Neural cell (in vitro differentiated cells): ENCODE measurements around the gene SLC35B2. TPM values are rescaled to one million over a fixed set of nuclear protein-coding genes. Genes with fewer than 3 reads are reported as not detected.

ENCODE experiments used
- H2AFZ ChIP-seq: fragments of 200-600, 300-800 bp; sonication (generic), shearing (Covaris generic); 2 replicates; pipeline ENCODE4 v1.6.0; 2014; ENCODE audit warnings: low read depth, mild to moderate bottlenecking, antibody characterized with exemption, low read length, moderate library complexity
- H3F3A ChIP-seq: fragments of 200-600 bp; shearing (Covaris generic); 2 replicates; pipeline ENCODE4 v1.6.1; 2016; ENCODE audit warnings: mild to moderate bottlenecking, moderate library complexity, mixed read lengths, antibody characterized with exemption, low read length; ENCODE audit not compliant: insufficient read depth, poor library complexity, severe bottlenecking
- H3K27ac ChIP-seq: fragments of 200-600, 300-800 bp; sonication (generic), shearing (Covaris generic); 2 replicates; pipeline ENCODE4 v1.5.1; 2014; ENCODE audit warnings: mild to moderate bottlenecking, low read length, moderate library complexity
- H3K27me3 ChIP-seq: fragments of 300-800, 200-600 bp; sonication (generic), shearing (Covaris generic); 2 replicates; pipeline ENCODE4 v1.6.0; 2014; ENCODE audit warnings: mild to moderate bottlenecking, low read depth, low read length, moderate library complexity; ENCODE audit not compliant: insufficient read depth
- H3K36me3 ChIP-seq: fragments of 300-800, 200-600 bp; sonication (generic), shearing (Covaris generic); 2 replicates; pipeline ENCODE4 v1.5.1; 2014; ENCODE audit warnings: mild to moderate bottlenecking, antibody characterized with exemption, low read length, moderate library complexity; ENCODE audit not compliant: insufficient read depth
- H3K4me2 ChIP-seq: fragments of 300-800, 200-600 bp; sonication (generic), shearing (Covaris generic); 2 replicates; pipeline ENCODE4 v1.6.0; 2014; ENCODE audit warnings: mild to moderate bottlenecking, low read length
- H3K4me3 ChIP-seq: fragments of 300-800, 200-600 bp; sonication (generic), shearing (Covaris generic); 2 replicates; pipeline ENCODE4 v1.5.1; 2014; ENCODE audit warnings: mild to moderate bottlenecking, low read length, moderate library complexity
- H3K79me2 ChIP-seq: fragments of 200-600 bp; shearing (Covaris generic); replicated peaks from 2 replicates; pipeline ENCODE4 v1.6.0; 2014; ENCODE audit warnings: mild to moderate bottlenecking, low read length, moderate library complexity; ENCODE audit not compliant: insufficient read depth
- H3K9ac ChIP-seq: fragments of 300-800, 200-600 bp; sonication (generic), shearing (Covaris generic); 2 replicates; pipeline ENCODE4 v1.6.1; 2016; ENCODE audit warnings: mild to moderate bottlenecking, low read length, mixed read lengths
- H3K9me2 ChIP-seq: fragments of 200-600 bp; shearing (Covaris generic); 2 replicates; pipeline ENCODE4 v1.6.1; 2016; ENCODE audit warnings: mild to moderate bottlenecking, low read length, mixed read lengths; ENCODE audit not compliant: insufficient read depth
- H3K9me3 ChIP-seq: fragments of 200-600, 300-800 bp; sonication (generic), shearing (Covaris generic); 2 replicates; pipeline ENCODE4 v1.6.1; 2016; ENCODE audit warnings: mild to moderate bottlenecking, mixed run types, low read length, moderate library complexity, mixed read lengths
- H4K20me1 ChIP-seq: fragments of 200-600 bp; shearing (Covaris generic); 2 replicates; pipeline ENCODE4 v1.6.1; 2016; ENCODE audit warnings: mild to moderate bottlenecking, mixed run types; ENCODE audit not compliant: insufficient read depth
- EP300 ChIP-seq: fragments of 450-650 bp; conservative IDR thresholded peaks from 2 replicates; pipeline ENCODE4 v1.6.1; 2014; ENCODE audit warnings: antibody characterized with exemption, mild to moderate bottlenecking, moderate library complexity; ENCODE audit not compliant: poor library complexity, severe bottlenecking
- EZH2 ChIP-seq: fragments of 200-600, 300-800 bp; shearing (Covaris generic), sonication (generic); IDR thresholded peaks from 2 replicates; pipeline ENCODE4 v1.6.1; 2014; ENCODE audit warnings: antibody characterized with exemption, low read length, borderline replicate concordance, mild to moderate bottlenecking; ENCODE audit not compliant: insufficient read depth, poor library complexity, severe bottlenecking
- MXI1 ChIP-seq: fragments of 450-650 bp; conservative IDR thresholded peaks from 2 replicates; pipeline ENCODE4 v1.6.1; 2014; ENCODE audit warnings: antibody characterized with exemption, mild to moderate bottlenecking; ENCODE audit not compliant: poor library complexity, severe bottlenecking
- POLR2AphosphoS5 ChIP-seq: IDR thresholded peaks from 2 replicates; pipeline ENCODE4 v1.6.1; 2012
- RAD21 ChIP-seq: fragments of 450-650 bp; conservative IDR thresholded peaks from 2 replicates; pipeline ENCODE4 v1.6.1; 2014; ENCODE audit warnings: antibody characterized with exemption, mild to moderate bottlenecking, moderate library complexity
- REST ChIP-seq: IDR thresholded peaks from 2 replicates; pipeline ENCODE4 v1.6.1; 2012; ENCODE audit warnings: borderline replicate concordance
- SMC3 ChIP-seq: fragments of 450-650 bp; conservative IDR thresholded peaks from 2 replicates; pipeline ENCODE4 v1.6.1; 2014; ENCODE audit warnings: antibody characterized with exemption, mild to moderate bottlenecking, moderate library complexity; ENCODE audit not compliant: poor library complexity
- TAF1 ChIP-seq: IDR thresholded peaks from 2 replicates; pipeline ENCODE4 v1.6.1; 2012; ENCODE audit warnings: low read depth
- polyA plus RNA-seq: library from polyadenylated mRNA; depleted of rRNA; stranded (reverse); fragments of >200 nt; gene quantifications from 2 replicates; pipeline ENCODE4 v1.2.3, GENCODE V29; 2014
- TF ChIP-seq, protein P1 (sequence below): fragments of 450-650 bp; IDR thresholded peaks from 2 replicates; pipeline ENCODE4 v1.5.1; 2014; ENCODE audit warnings: antibody characterized with exemption, mild to moderate bottlenecking, moderate library complexity; ENCODE audit not compliant: poor library complexity, severe bottlenecking

SLC35B2 gene
- polyA plus RNA-seq, 1 donor from 2014 or later: 44.5 TPM

GRCh38 chr6:44219053-44219814 lies 38.1 kb downstream of the SLC35B2 start:
- TF ChIP-seq EZH2: no peak
- H3F3A ChIP-seq: no peaks in the 10 kb centered on the region
- no peaks in the 10 kb centered on the region for H3K9me2 ChIP-seq
- H4K20me1 ChIP-seq: no peaks in the 10 kb centered on the region
- peaks cover 4% of the 10 kb centered on the region for H3K27me3 ChIP-seq
- no peak overlapping the region for H3K4me2 ChIP-seq
- peak overlapping the region; percentile 49 for H3K4me3 ChIP-seq
- H3K36me3 ChIP-seq: no peaks in the 10 kb centered on the region
- H3K9ac ChIP-seq: no peak overlapping the region
- no peaks in the 10 kb centered on the region for H3K9me3 ChIP-seq
- no peak overlapping the region for H3K27ac ChIP-seq
- H2AFZ ChIP-seq: no peak overlapping the region
- no peaks in the 10 kb centered on the region for H3K79me2 ChIP-seq

GRCh38 chr6:44217332-44218143 lies 39.8 kb downstream of the SLC35B2 start:
- no peaks in the 10 kb centered on the region for H3K9me3 ChIP-seq
- TF ChIP-seq, protein P1, sequence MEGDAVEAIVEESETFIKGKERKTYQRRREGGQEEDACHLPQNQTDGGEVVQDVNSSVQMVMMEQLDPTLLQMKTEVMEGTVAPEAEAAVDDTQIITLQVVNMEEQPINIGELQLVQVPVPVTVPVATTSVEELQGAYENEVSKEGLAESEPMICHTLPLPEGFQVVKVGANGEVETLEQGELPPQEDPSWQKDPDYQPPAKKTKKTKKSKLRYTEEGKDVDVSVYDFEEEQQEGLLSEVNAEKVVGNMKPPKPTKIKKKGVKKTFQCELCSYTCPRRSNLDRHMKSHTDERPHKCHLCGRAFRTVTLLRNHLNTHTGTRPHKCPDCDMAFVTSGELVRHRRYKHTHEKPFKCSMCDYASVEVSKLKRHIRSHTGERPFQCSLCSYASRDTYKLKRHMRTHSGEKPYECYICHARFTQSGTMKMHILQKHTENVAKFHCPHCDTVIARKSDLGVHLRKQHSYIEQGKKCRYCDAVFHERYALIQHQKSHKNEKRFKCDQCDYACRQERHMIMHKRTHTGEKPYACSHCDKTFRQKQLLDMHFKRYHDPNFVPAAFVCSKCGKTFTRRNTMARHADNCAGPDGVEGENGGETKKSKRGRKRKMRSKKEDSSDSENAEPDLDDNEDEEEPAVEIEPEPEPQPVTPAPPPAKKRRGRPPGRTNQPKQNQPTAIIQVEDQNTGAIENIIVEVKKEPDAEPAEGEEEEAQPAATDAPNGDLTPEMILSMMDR: no peak
- TF ChIP-seq REST: no peak
- no peak for TF ChIP-seq RAD21
- TF ChIP-seq MXI1: no peak
- TF ChIP-seq TAF1: no peak
- no peak for TF ChIP-seq EP300
- TF ChIP-seq SMC3: no peak
- TF ChIP-seq POLR2AphosphoS5: no peak
- H3K27me3 ChIP-seq: peaks cover 4% of the 10 kb centered on the region
- H3K4me3 ChIP-seq: no peak overlapping the region
- H3K79me2 ChIP-seq: no peaks in the 10 kb centered on the region
- H3K9ac ChIP-seq: no peak overlapping the region
- H3F3A ChIP-seq: no peaks in the 10 kb centered on the region
- no peaks in the 10 kb centered on the region for H3K9me2 ChIP-seq
- H3K4me2 ChIP-seq: no peak overlapping the region
- no peaks in the 10 kb centered on the region for H3K36me3 ChIP-seq
- H4K20me1 ChIP-seq: no peaks in the 10 kb centered on the region
- H3K27ac ChIP-seq: no peak overlapping the region
- no peak overlapping the region for H2AFZ ChIP-seq
